HL-60 (cell line): ENCODE measurements around the gene ATF7IP.

ENCODE experiments used
- POLR2AphosphoS5 ChIP-seq: IDR thresholded peaks from 2 replicates; pipeline ENCODE4 v1.6.1; 2012; ENCODE audit warnings: low read depth
- REST ChIP-seq: IDR thresholded peaks from 2 replicates; pipeline ENCODE4 v1.6.1; 2012; ENCODE audit warnings: low read depth; ENCODE audit not compliant: insufficient replicate concordance

GRCh38 chr12:14514154-14514842, 148.8 kb downstream of the ATF7IP start:
- no peak for TF ChIP-seq POLR2AphosphoS5
- no peak for TF ChIP-seq REST
